ENCODE data around the gene UQCRC2.

DNA sequence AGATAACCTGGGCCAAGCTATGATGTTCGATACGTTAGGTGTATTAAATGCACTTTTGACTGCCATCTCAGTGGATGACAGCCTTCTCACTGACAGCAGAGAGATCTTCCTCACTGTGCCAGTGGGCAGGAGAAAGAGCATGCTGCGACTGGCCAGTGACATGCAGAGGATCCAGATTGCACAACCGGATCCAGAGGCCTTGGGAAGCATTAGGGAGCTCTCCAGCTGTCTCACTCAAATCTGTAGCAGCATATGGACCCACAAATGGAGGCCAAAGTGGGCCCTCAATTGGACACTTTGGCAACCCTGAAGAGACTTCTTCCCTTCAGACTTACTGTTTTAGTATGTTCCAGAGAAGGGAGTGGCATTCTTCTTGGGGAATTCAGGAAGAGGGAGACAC lies 26.9 kb downstream of the UQCRC2 start:
- TF ChIP-seq CTCF (optimal IDR thresholded peaks at IDR 0.05 in 1 of 3, IDR thresholded peaks at IDR 0.05 in 1 of 3, conservative IDR thresholded peaks at IDR 0.05 in 1 of 3; ENCODE audit: extremely low read depth in 1 of 3, insufficient read depth in 2 of 3, low read length in 3 of 3) (no peak), EZH2 (IDR thresholded peaks at IDR 0.05; ENCODE audit: low read length) (no peak)
